Measurements from ENCODE around the gene MRGPRE. TPM values are rescaled to one million over a fixed set of nuclear protein-coding genes. Genes with fewer than 3 reads are reported as not detected.

Gene MRGPRE
- polyA plus RNA-seq, 1 donor, result not detected

GRCh38 chr11:3213659-3214419 is 18.4 kb downstream of the MRGPRE start:
- no peak for DNase-seq (ENCODE audit: low read depth)

- no peak for DNase-seq (ENCODE audit: low read depth)
Measured at GRCh38 chr11:3208272-3208671, 23.9 kb downstream of the MRGPRE start.

- DNase-seq (ENCODE audit: low read depth), result no peak
Measured at GRCh38 chr11:3207526-3208189, 24.6 kb downstream of the MRGPRE start.

GRCh38 chr11:3206922-3207204 is 25.4 kb downstream of the MRGPRE start:
- DNase-seq (ENCODE audit: low read depth), result no peak

- DNase-seq (ENCODE audit: low read depth), result no peak
Measured at GRCh38 chr11:3206156-3206921, 25.9 kb downstream of the MRGPRE start.

GRCh38 chr11:3205261-3206155 is 26.7 kb downstream of the MRGPRE start:
- DNase-seq (ENCODE audit: low read depth), result no peak

- DNase-seq (ENCODE audit: low read depth), result no peak
Measured at GRCh38 chr11:3204141-3205015, 27.8 kb downstream of the MRGPRE start.

- no peak for DNase-seq (ENCODE audit: low read depth)
Measured at GRCh38 chr11:3203221-3204043, 28.8 kb downstream of the MRGPRE start.

- no peak for DNase-seq (ENCODE audit: low read depth)
Measured at GRCh38 chr11:3202759-3203158, 29.5 kb downstream of the MRGPRE start.

GRCh38 chr11:3202305-3202704 is 29.9 kb downstream of the MRGPRE start:
- no peak for DNase-seq (ENCODE audit: low read depth)

GRCh38 chr11:3201677-3202181 is 30.5 kb downstream of the MRGPRE start:
- DNase-seq (ENCODE audit: low read depth), result no peak

GRCh38 chr11:3201112-3201581 is 31.1 kb downstream of the MRGPRE start:
- no peak for DNase-seq (ENCODE audit: low read depth)

GRCh38 chr11:3200388-3201111 is 31.7 kb downstream of the MRGPRE start:
- no peak for DNase-seq (ENCODE audit: low read depth)

- no peak for DNase-seq (ENCODE audit: low read depth)
Measured at GRCh38 chr11:3199537-3200295, 32.5 kb downstream of the MRGPRE start.

GRCh38 chr11:3198815-3199214 is 33.4 kb downstream of the MRGPRE start:
- DNase-seq (ENCODE audit: low read depth), result no peak

GRCh38 chr11:3197878-3198528 is 34.2 kb downstream of the MRGPRE start:
- no peak for DNase-seq (ENCODE audit: low read depth)

GRCh38 chr11:3197044-3197695 is 35.0 kb downstream of the MRGPRE start:
- DNase-seq (ENCODE audit: low read depth), result no peak
